Fibroblast of mammary gland (primary cell): ENCODE measurements around the gene SLC6A7.

ENCODE experiments used
- DNase-seq: peaks from one replicate; pipeline ENCODE4 v3.0.0-alpha.2; 2010; ENCODE audit warnings: low read depth
- H3K4me3 ChIP-seq: 2 replicates; pipeline ENCODE4 v1.5.1; 2011; ENCODE audit warnings: low read depth, mild to moderate bottlenecking, low read length, moderate library complexity; ENCODE audit not compliant: control insufficient read depth
- TF ChIP-seq, protein P1 (sequence below): conservative IDR thresholded peaks from 2 replicates; pipeline ENCODE4 v1.5.1; 2011; ENCODE audit warnings: low read depth, low read length, inconsistent platforms; ENCODE audit not compliant: control insufficient read depth, insufficient read depth

Gene SLC6A7

DNA sequence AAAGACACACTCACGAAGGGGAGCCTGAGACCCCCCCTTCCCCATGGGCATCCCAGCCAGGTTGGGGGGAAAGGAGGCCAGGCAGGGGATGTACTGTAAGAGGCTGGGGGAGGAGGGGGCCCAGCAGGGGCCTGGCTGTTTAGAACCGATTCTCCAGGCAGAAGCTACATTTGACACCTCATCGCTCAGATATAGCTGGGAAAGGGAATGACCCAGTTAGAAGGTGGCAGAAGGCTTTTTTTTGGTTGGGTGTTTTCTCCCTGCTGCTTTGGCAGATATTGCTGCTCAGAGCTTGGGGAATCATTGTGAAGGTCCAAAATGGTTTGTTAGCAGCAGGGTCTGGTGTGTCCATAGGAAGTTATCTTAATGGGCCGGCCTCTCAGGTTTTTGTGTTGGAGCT, 17.3 kb upstream of the SLC6A7 start:
- TF ChIP-seq, protein P1, sequence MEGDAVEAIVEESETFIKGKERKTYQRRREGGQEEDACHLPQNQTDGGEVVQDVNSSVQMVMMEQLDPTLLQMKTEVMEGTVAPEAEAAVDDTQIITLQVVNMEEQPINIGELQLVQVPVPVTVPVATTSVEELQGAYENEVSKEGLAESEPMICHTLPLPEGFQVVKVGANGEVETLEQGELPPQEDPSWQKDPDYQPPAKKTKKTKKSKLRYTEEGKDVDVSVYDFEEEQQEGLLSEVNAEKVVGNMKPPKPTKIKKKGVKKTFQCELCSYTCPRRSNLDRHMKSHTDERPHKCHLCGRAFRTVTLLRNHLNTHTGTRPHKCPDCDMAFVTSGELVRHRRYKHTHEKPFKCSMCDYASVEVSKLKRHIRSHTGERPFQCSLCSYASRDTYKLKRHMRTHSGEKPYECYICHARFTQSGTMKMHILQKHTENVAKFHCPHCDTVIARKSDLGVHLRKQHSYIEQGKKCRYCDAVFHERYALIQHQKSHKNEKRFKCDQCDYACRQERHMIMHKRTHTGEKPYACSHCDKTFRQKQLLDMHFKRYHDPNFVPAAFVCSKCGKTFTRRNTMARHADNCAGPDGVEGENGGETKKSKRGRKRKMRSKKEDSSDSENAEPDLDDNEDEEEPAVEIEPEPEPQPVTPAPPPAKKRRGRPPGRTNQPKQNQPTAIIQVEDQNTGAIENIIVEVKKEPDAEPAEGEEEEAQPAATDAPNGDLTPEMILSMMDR: no peak
- H3K4me3 ChIP-seq: no peak overlapping the region
- no peak for DNase-seq

DNA sequence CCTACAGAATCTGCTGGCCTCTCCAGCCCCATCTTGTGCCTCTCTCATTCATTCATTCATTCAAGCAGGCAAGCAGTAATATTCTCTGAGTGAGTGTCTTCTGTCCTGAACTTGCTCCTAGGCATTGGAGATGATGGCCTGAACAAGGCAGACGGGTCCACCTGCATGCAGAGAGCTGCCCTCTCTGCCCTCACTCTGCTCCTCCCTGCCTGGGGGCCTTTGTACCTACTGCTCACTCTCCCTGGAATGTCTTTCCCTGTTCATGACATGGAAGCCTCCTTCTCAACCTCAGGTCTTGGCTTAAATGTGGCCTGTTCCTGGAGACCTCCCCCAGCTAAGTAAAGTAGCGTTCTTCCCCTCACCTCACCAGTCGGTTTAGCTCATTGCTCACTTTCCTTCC, 16.7 kb upstream of the SLC6A7 start:
- H3K4me3 ChIP-seq: no peak overlapping the region
- no peak for DNase-seq
- TF ChIP-seq, protein P1: no peak

GRCh38 chr5:150174285-150174684, 15.6 kb upstream of the SLC6A7 start:
- TF ChIP-seq, protein P1: no peak
- H3K4me3 ChIP-seq: no peak overlapping the region
- no peak for DNase-seq

- DNase-seq: no peak
- TF ChIP-seq, protein P1: no peak
- H3K4me3 ChIP-seq: no peak overlapping the region
Measured at GRCh38 chr5:150175076-150175475, 14.8 kb upstream of the SLC6A7 start.

DNA sequence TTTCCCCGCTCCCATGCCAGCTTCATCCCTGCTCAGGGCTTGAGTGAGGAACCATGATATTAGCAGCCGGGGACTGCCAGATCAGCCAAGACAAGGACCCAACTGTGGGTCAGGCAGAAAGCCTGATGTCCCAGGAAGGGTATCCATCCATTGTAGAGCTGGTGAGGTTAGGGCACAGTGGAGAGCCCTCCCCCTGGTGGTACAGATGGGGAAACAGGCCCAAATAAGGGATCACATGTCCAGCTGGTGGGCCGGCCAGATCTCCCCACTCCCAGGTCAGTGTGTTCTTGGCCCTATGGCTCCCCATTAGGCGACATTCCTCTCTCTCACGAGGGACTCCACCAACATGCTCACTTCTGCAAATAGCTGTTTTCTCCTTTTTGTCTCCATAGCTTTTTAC, 14.3 kb upstream of the SLC6A7 start:
- TF ChIP-seq, protein P1: peak; percentile 68
- peak; percentile 46 for DNase-seq
- no peak overlapping the region for H3K4me3 ChIP-seq

GRCh38 chr5:150176745-150177477, 13.0 kb upstream of the SLC6A7 start:
- DNase-seq: no peak
- no peak overlapping the region for H3K4me3 ChIP-seq
- TF ChIP-seq, protein P1: no peak
